K562 (cell line): ENCODE measurements around the gene LRP3. TPM values are rescaled to one million over a fixed set of nuclear protein-coding genes. Genes with fewer than 3 reads are reported as not detected.

Source experiments
- ATAC-seq: fragments of 200-7000 bp; cut with Tn5 transposase; 3 replicates; pipeline ENCODE4 v1.9.1; 2020; ENCODE audit warnings: moderate library complexity
- BruUV-seq: library from RNA; stranded (reverse); fragments of 400-500 nt; replicated peaks from 2 replicates; lab custom pipeline; 2021; lab: Mats Ljungman, UMichigan
- CTCF ChIA-PET: fragments of 300-600 bp; formaldehyde crosslinking; extraction: SDS; loops from one replicate; lab custom pipeline; 2021; ENCODE audit warnings: low intra/inter-chr PET ratio; lab: Yijun Ruan, JAX
- POLR2A ChIA-PET: fragments of 300-600, 350-650 bp; sonication (Branson Sonifier 250); formaldehyde crosslinking; extraction: SDS; loops from one replicate; lab custom pipeline; 2021; ENCODE audit warnings: antibody characterized with exemption, inconsistent platforms; lab: Yijun Ruan, JAX
- DNase-seq, 4 experiments: peaks; one replicate each; pipeline versions ENCODE4 v3.0.0 to v3.0.0-alpha.2; 2011 to 2018; ENCODE audit warnings: low spot score in 3 of 4, mixed read lengths in 3 of 4; ENCODE audit errors: extremely low read depth in 1 of 4
- FAIRE-seq: peaks from 2 replicates; lab custom pipeline; 2011; peaks lifted over from hg19 to GRCh38; lab: Jason Lieb, UNC
- H2AFZ ChIP-seq: 2 replicates; pipeline ENCODE4 v1.6.0; 2011; ENCODE audit warnings: low read depth, low read length, control low read depth, inconsistent platforms
- H3K27ac ChIP-seq: fragments of 200-600 bp; 3 replicates; pipeline ENCODE4 v1.8.0; 2011; ENCODE audit warnings: low read depth, mild to moderate bottlenecking, control low read depth, inconsistent platforms, low read length, moderate library complexity, mixed read lengths; ENCODE audit errors: extremely low read depth
- H3K27me3 ChIP-seq, 2 experiments: fragments of 300-600 bp in 1 of 2; 2 replicates in 1 of 2; 3 replicates in 1 of 2; pipeline versions ENCODE4 v1.6.0 to v1.8.0; 2011; ENCODE audit warnings: inconsistent platforms in 2 of 2, low read length in 2 of 2, mild to moderate bottlenecking in 1 of 2, mixed read lengths in 1 of 2, moderate library complexity in 1 of 2; ENCODE audit not compliant: control insufficient read depth in 2 of 2, insufficient read depth in 2 of 2
- H3K36me3 ChIP-seq: fragments of 300-600 bp; 3 replicates; pipeline ENCODE4 v1.8.0; 2011; ENCODE audit warnings: mild to moderate bottlenecking, low read length, inconsistent platforms; ENCODE audit not compliant: control insufficient read depth, insufficient read depth
- H3K4me1 ChIP-seq, 2 experiments: fragments of 200-600 bp in 1 of 2; replicated peaks in 1 of 2; 2 replicates in 1 of 2; 3 replicates in 1 of 2; pipeline versions ENCODE4 v1.5.1 to v1.8.0; 2011; ENCODE audit warnings: inconsistent platforms in 2 of 2, low read length in 2 of 2, mild to moderate bottlenecking in 1 of 2, mixed read lengths in 1 of 2, moderate library complexity in 1 of 2; ENCODE audit not compliant: control insufficient read depth in 2 of 2, insufficient read depth in 2 of 2
- H3K4me2 ChIP-seq: 2 replicates; pipeline ENCODE4 v1.6.1; 2011; ENCODE audit warnings: low read length, control low read depth, inconsistent platforms, mixed read lengths; ENCODE audit not compliant: insufficient read depth
- H3K4me3 ChIP-seq: fragments of 200-600 bp; sonication (generic), shearing (Covaris generic); 2 replicates; pipeline ENCODE4 v1.5.1; 2016; ENCODE audit warnings: control low read depth, inconsistent platforms
- H3K79me2 ChIP-seq: fragments of 200-600 bp; 3 replicates; pipeline ENCODE4 v1.8.0; 2011; ENCODE audit warnings: low read length, inconsistent platforms; ENCODE audit not compliant: control insufficient read depth, insufficient read depth
- H3K9ac ChIP-seq, 2 experiments: 2 replicates each; pipeline versions ENCODE4 v1.6.0 to v1.6.1; 2011; ENCODE audit warnings: low read depth in 2 of 2, low read length in 2 of 2, control low read depth in 1 of 2, inconsistent platforms in 1 of 2, mild to moderate bottlenecking in 1 of 2, mixed read lengths in 1 of 2; ENCODE audit not compliant: insufficient read depth in 1 of 2
- H3K9me1 ChIP-seq: one replicate; pipeline ENCODE4 v1.6.0; 2011; ENCODE audit warnings: inconsistent platforms, mild to moderate bottlenecking, low read length, moderate library complexity; ENCODE audit not compliant: control insufficient read depth, insufficient read depth
- H3K9me3 ChIP-seq: replicated peaks from 2 replicates; pipeline ENCODE4 v1.5.1; 2011; ENCODE audit warnings: low read depth, low read length, inconsistent platforms; ENCODE audit not compliant: control insufficient read depth, insufficient read depth
- H4K20me1 ChIP-seq: replicated peaks from 2 replicates; pipeline ENCODE4 v1.6.1; 2011; ENCODE audit warnings: low read length, inconsistent platforms, mixed read lengths; ENCODE audit not compliant: control insufficient read depth, insufficient read depth
- BHLHE40 ChIP-seq: IDR thresholded peaks from 2 replicates; pipeline ENCODE4 v1.6.1; 2011; ENCODE audit warnings: low read length, improper control_type of control experiment
- CEBPG ChIP-seq, 3 experiments: fragments of 200-800 bp in 1 of 3; sonication (Bioruptor generic) in 1 of 3; sonication (generic) in 1 of 3; formaldehyde crosslinking in 1 of 3; IDR thresholded peaks in 2 of 3; conservative IDR thresholded peaks in 1 of 3; 2 replicates each; pipeline versions ENCODE4 v1.6.1 to v1.8.0; 2016 to 2022; ENCODE audit warnings: missing compliant biosample characterization in 2 of 3, missing genetic modification characterization in 2 of 3, mild to moderate bottlenecking in 1 of 3, missing genetic modification reagents in 1 of 3
- E2F8 ChIP-seq: fragments of 450-650 bp; IDR thresholded peaks from 2 replicates; pipeline ENCODE4 v1.7.1; 2018; ENCODE audit warnings: mild to moderate bottlenecking, low read depth; ENCODE audit not compliant: partially characterized antibody
- HDAC2 ChIP-seq: fragments of 450-650 bp; IDR thresholded peaks from 2 replicates; pipeline ENCODE4 v1.6.1; 2016; ENCODE audit warnings: mild to moderate bottlenecking
- JUND ChIP-seq, 2 experiments: IDR thresholded peaks; 2 replicates in 1 of 2; 3 replicates in 1 of 2; pipeline ENCODE4 v1.6.1; 2011; ENCODE audit warnings: borderline replicate concordance in 2 of 2, low read depth in 2 of 2, low read length in 2 of 2, improper control_type of control experiment in 1 of 2, missing biosample characterization in 1 of 2, missing genetic modification characterization in 1 of 2, missing genetic modification reagents in 1 of 2
- MLLT1 ChIP-seq, 2 experiments: fragments of 450-650 bp; IDR thresholded peaks; 2 replicates each; pipeline ENCODE4 v1.6.1; 2016
- RHOXF2B ChIP-seq: fragments of 250-450 bp; sonication (Bioruptor Pico); conservative IDR thresholded peaks from 2 replicates; pipeline ENCODE4 v1.5.1; 2021
- SIN3A ChIP-seq, 2 experiments: fragments of 150-350 bp in 1 of 2; IDR thresholded peaks; 2 replicates each; pipeline ENCODE4 v1.6.1; 2011 to 2016; ENCODE audit warnings: borderline replicate concordance in 2 of 2, low read depth in 2 of 2, low read length in 2 of 2, mild to moderate bottlenecking in 2 of 2, moderate library complexity in 2 of 2; ENCODE audit not compliant: control insufficient read depth in 1 of 2
- TFAM ChIP-seq: fragments of 250-450 bp; sonication (Bioruptor Pico); conservative IDR thresholded peaks from 2 replicates; pipeline ENCODE4 v1.5.0; 2021; ENCODE audit warnings: mild to moderate bottlenecking, moderate library complexity
- XRCC5 ChIP-seq: fragments of 200-400 bp; formaldehyde crosslinking; IDR thresholded peaks from 2 replicates; pipeline ENCODE4 v1.6.1; 2017; ENCODE audit warnings: low read depth, mild to moderate bottlenecking, low read length
- ZNF717 ChIP-seq: fragments of 250-450 bp; sonication (Bioruptor Pico); IDR thresholded peaks from 2 replicates; pipeline ENCODE4 v1.5.0; 2021
- ZNF764 ChIP-seq: fragments of 250-450 bp; sonication (Bioruptor Pico); IDR thresholded peaks from 2 replicates; pipeline ENCODE4 v1.4.0; 2020; ENCODE audit warnings: low read depth, mild to moderate bottlenecking, moderate library complexity
- WGBS: fragments of 100-300 bp; shearing (Covaris generic); methylation state at CpG from one replicate; pipeline ENCODE4 v1.1.6; 2016; ENCODE audit warnings: low coverage, mixed read lengths; ENCODE audit not compliant: insufficient coverage; ENCODE audit errors: missing lambda C conversion rate; 5-methylcytosine and 5-hydroxymethylcytosine counted together
- in situ Hi-C: fragments of 300-500 bp; cut with MboI; formaldehyde crosslinking; loops from 4 replicates; pipeline ENCODE4 v1.15.0; 2018; ENCODE audit warnings: inconsistent platforms, mixed read lengths
- intact Hi-C: fragments of 100-400 bp; cut with micrococcal nuclease; formaldehyde crosslinking; loops from 2 replicates; pipeline ENCODE4 v1.14.2; 2022
- polyA plus RNA-seq, 8 experiments: library from polyadenylated mRNA; depleted of rRNA in 4 of 8; stranded (reverse) in 5 of 8; unstranded in 3 of 8; fragments of >200 nt; fragmentation: Nextera tagmentation in 2 of 8; fragmentation: Illumina TruSeq in 1 of 8; extraction: Ambion mirVana in 2 of 8; extraction: Trizol in 1 of 8; gene quantifications; 2 replicates each; pipeline versions ENCODE4 v1.2.1 to v1.2.3, GENCODE V29; 2011 to 2014; ENCODE audit warnings: inconsistent platforms in 1 of 8, missing spikeins in 1 of 8
- total RNA-seq, 7 experiments: library from RNA; depleted of rRNA in 6 of 7; stranded (reverse); fragments of >200 nt in 6 of 7; fragmentation: Illumina TruSeq in 2 of 7; extraction: Trizol in 2 of 7; gene quantifications; 2 replicates each; pipeline versions ENCODE4 v1.2.1 to v1.2.3, GENCODE V29; 2011 to 2021; ENCODE audit warnings: low replicate concordance in 1 of 7

Gene LRP3
- total and polyA plus RNA-seq, 9 of the 15 experiments (the other 6 are each of a cell fraction or from before 2014, with no cell fraction given), result 0.29 TPM; not detected in 8

GRCh38 chr19:33240181-33240771 is 46.1 kb downstream of the LRP3 start:
- Histone ChIP-seq H3K9ac (no peak overlapping the region; a peak in 1 of 4 replicates), H3K36me3 (no peaks in the 10 kb centered on the region), H3K4me1 (peaks cover 0 to 26% of the 10 kb centered on the region in 2 experiments; a peak in 2 of 5 replicates), H3K9me3 (no peaks in the 10 kb centered on the region; the same call in 1 of the 2 replicates), H3K4me2 (no peak overlapping the region), H3K27ac (no peak overlapping the region), H3K27me3 (peaks cover 2 to 32% of the 10 kb centered on the region in 2 experiments; a peak in 3 of 5 replicates), H4K20me1 (peaks cover 4% of the 10 kb centered on the region), H3K4me3 (no peak overlapping the region), H3K9me1 (no peaks in the 10 kb centered on the region), H2AFZ (no peak overlapping the region), H3K79me2 (no peaks in the 10 kb centered on the region)
- ChIA-PET POLR2A (no interaction called here), CTCF (interaction anchor here (0.6 to 1.4 kb wide), 2 partner anchors 133 to 167 kb away, joined by 5 read pairs; partner anchors contain the start of gene CEBPG)
- intact Hi-C loops, result loop anchor here (5.0 kb wide), 1 partner anchor 72 kb away; no protein-coding TSS in a partner anchor
- no peak for FAIRE-seq
- WGBS, result 2% methylated on average over 6 of the region's 8 CpGs
- in situ Hi-C loops, result no loop called here
- no peak for TF ChIP-seq ZNF764 (CRISPR knock-in tag)
- no peak for TF ChIP-seq E2F8
- no peak for TF ChIP-seq MLLT1 (IDR thresholded peaks at IDR 0.05)
- TF ChIP-seq SIN3A (IDR thresholded peaks at IDR 0.05; ENCODE audit: borderline replicate concordance in 2 of 2, control insufficient read depth in 1 of 2, low read depth in 2 of 2, low read length in 2 of 2), result no peak
- TF ChIP-seq BHLHE40, result no peak
- TF ChIP-seq RHOXF2B (CRISPR knock-in tag), result no peak
- no peak for TF ChIP-seq ZNF717 (CRISPR knock-in tag)
- no peak for TF ChIP-seq TFAM (CRISPR knock-in tag)
- TF ChIP-seq HDAC2, result no peak
- TF ChIP-seq JUND (IDR thresholded peaks at IDR 0.05; ENCODE audit: borderline replicate concordance, low read depth, low read length), result no peak
- TF ChIP-seq JUND (tag; IDR thresholded peaks at IDR 0.05; ENCODE audit: borderline replicate concordance, low read depth, low read length), result no peak
- no peak for TF ChIP-seq XRCC5
- TF ChIP-seq CEBPG (CRISPR knock-in tag; IDR thresholded peaks at IDR 0.05), result no peak
- no peak for TF ChIP-seq CEBPG (tag; conservative IDR thresholded peaks at IDR 0.05 in 1 of 2, IDR thresholded peaks at IDR 0.05 in 1 of 2)
- no peak for ATAC-seq
- no TSS peak for BruUV-seq
- no peak for DNase-seq
